Ishikawa (cell line): ENCODE measurements around the gene ZBBX.

Experiments
- CEBPB ChIP-seq: IDR thresholded peaks from 2 replicates; pipeline ENCODE4 v1.6.1; 2012
- CREB1 ChIP-seq: IDR thresholded peaks from 2 replicates; pipeline ENCODE4 v1.6.1; 2012; ENCODE audit warnings: low read depth
- EP300 ChIP-seq: IDR thresholded peaks from 2 replicates; pipeline ENCODE4 v1.6.1; 2012; ENCODE audit warnings: borderline replicate concordance
- FOXM1 ChIP-seq: IDR thresholded peaks from 2 replicates; pipeline ENCODE4 v1.6.1; 2012; ENCODE audit warnings: low read depth, borderline replicate concordance
- MAX ChIP-seq: IDR thresholded peaks from 2 replicates; pipeline ENCODE4 v1.6.1; 2012
- TCF12 ChIP-seq: IDR thresholded peaks from 2 replicates; pipeline ENCODE4 v1.6.1; 2012; ENCODE audit warnings: low read depth
- TEAD4 ChIP-seq: IDR thresholded peaks from 2 replicates; pipeline ENCODE4 v1.6.1; 2012
- USF1 ChIP-seq: IDR thresholded peaks from 2 replicates; pipeline ENCODE4 v1.6.1; 2012
- ZBTB7A ChIP-seq: IDR thresholded peaks from 2 replicates; pipeline ENCODE4 v1.6.1; 2012; ENCODE audit warnings: low read depth

DNA sequence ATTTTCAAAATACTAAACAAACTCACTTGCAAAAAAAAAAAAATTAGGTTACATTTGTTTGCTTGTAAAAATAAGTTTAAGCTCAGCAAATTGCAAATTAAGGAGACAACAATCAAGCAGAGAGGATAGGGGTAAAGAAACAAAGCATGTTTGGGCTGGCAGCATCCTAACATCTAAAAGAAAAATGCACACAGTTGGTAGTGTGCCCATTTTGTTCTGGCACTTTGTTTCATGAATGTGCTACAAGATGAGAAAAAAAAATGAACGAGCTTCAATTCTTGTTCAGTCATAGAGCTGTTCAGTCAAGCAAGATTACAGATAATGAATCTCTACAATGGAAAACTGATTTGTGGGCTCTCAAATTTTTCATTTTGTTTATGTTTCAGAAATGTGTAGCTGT is 17.7 kb upstream of the ZBBX start:
- no peak for TF ChIP-seq CEBPB
- TF ChIP-seq FOXM1, result no peak
- no peak for TF ChIP-seq CREB1
- TF ChIP-seq MAX, result no peak
- TF ChIP-seq ZBTB7A, result no peak
- no peak for TF ChIP-seq USF1
- TF ChIP-seq TEAD4, result no peak
- TF ChIP-seq EP300, result no peak
- no peak for TF ChIP-seq TCF12
